NCI-H2029 (cell line): ENCODE measurements around the gene RAB39A.
"Not testable (repeated sequence)": the region's sequence is repeated elsewhere in the genome, so short reads cannot be mapped to it uniquely, and the experiment has no call there.

Experiments used
- DNase-seq: peaks from one replicate; lab custom pipeline; 2025; lab: John Stamatoyannopoulos, UW

RAB39A gene, protein sequence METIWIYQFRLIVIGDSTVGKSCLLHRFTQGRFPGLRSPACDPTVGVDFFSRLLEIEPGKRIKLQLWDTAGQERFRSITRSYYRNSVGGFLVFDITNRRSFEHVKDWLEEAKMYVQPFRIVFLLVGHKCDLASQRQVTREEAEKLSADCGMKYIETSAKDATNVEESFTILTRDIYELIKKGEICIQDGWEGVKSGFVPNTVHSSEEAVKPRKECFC

DNA sequence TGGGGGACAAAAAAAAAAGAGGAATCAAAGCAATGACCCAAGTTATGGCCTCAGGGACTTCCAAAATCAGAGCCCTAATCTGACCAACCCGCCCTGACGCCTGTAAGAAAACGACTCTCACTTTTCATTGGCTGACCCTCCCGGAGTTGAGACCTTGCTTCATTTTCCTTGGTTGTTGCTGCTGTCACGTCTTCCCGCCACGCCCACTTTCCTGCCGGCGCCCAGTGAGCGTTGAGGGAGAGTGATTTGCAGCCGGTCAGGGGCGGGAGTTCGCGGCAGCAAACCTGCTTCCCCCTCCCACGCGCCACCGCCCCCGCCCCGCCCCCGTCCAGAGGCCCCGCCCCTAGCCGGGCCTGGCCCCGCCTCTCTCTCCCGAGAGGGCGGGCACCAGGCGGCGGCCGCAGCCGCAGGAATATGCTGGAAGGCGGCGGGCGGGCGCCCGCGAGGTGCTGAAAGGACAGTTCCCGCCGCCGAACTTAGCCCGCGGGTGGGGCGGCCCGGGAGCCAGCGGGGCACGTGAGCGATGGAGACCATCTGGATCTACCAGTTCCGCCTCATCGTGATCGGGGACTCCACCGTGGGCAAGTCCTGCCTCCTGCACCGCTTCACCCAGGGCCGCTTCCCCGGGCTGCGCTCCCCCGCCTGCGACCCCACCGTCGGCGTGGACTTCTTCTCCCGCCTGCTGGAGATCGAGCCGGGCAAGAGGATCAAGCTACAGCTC lies at the start of gene RAB39A:
TSS of gene RAB39A (plus strand) at position 403 of the 721 bp plus-strand sequence. CDS start at position 524, 121 bp downstream.
- peak; percentile 97 for DNase-seq

DNA sequence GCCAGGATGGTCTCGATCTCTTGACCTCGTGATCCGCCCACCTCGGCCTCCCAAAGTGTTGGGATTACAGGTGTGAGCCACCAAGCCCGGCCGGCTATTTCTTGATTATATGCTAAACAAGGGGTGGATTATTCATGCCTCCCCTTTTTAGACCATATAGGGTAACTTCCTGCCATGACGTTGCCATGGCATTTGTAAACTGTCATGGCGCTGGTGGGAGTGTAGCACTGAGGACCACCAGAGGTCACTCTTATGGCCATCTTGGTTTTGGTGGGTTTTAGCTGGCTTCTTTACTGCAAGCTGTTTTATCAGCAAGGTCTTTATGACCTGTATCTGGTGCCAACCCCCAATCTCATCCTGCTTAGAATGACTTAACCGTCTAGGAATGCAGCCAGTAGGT lies 46.8 kb upstream of the RAB39A start:
- DNase-seq = not testable (repeated sequence)

DNA sequence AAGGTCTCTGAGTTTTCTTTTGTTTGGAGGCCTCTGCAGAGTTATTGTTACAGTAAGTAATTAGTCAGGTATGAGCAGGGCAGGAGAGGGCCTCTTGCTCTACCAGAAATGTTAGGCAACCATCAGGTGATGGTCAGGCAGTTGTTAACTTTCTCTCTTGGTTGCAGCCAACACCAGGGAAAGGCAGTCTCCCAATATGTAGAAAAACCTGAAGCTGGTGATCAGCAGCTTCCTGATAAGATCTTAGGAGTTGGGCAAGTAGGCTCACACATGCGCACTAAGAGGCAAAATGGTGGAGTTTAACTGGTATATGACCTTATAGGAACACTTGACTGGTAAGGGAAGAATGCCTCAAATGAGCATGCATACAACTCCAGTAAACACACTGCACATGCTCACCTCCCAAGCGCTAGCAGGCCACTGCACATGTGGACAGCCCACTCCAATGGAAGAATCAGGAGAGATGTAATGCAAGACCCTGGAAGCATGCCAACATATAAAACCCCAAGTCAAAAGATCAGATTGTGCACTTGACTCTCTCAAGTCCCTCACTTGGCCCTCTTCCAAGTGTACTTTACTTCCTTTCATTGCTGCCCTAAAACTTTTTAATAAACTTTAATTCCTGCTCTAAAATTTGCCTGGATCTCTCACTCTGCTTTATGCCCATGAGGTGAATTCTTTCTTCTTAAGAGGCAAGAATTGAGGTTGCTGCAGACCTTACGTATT lies 46.0 kb upstream of the RAB39A start:
- no peak for DNase-seq

DNA sequence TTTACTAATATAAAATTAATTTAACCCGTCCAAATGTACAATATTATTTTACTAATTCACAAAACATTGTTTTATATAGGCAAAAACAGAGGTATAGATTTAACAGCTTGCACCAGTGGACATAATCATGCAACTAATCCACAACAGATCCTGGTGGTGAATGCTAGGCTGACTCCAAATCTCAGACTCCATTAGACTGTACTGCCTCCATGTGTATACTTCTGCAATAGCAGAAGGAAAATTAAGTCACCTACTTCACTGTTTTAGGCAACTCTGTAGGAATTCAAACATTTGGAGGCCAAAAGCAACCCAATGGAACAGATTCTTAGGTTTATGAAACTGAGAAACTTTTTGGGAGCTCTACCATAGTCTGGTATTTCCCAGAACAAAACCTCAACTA lies 30.0 kb upstream of the RAB39A start:
- DNase-seq = no peak

DNA sequence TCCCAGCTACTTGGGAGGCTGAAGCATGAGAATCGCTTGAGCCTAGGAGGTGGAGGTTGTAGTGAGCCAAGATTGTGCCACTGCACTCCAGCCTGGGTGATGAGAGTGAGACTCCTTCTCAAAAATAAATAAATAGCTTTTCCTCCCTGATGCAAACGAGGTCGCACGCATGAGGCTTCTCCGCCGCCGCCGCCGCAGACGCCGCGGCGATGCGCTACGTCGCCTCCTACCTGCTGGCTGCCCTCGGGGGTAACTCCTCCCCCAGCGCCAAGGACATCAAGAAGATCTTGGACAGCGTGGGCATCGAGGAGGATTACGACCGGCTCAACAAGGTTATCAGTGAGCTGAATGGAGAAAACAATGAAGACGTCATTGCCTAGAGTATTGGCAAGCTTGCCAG lies 20.0 kb upstream of the RAB39A start:
- no peak for DNase-seq

DNA sequence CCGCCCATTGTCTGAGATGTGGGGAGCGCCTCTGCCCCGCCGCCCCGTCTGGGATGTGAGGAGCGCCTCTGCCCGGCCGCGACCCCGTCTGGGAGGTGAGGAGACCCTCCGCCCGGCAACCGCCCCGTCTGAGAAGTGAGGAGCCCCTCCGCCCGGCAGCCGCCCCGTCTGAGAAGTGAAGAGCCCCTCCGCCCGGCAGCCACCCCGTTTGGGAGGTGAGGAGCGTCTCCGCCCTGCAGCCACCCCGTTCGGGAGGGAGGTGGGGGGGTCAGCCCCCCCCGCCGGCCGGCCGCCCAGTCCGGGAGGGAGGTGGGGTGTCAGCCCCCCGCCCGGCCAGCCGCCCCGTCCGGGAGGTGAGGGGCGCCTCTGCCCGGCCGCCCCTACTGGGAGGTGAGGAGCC lies 15.8 kb upstream of the RAB39A start:
- not testable (repeated sequence) for DNase-seq

DNA sequence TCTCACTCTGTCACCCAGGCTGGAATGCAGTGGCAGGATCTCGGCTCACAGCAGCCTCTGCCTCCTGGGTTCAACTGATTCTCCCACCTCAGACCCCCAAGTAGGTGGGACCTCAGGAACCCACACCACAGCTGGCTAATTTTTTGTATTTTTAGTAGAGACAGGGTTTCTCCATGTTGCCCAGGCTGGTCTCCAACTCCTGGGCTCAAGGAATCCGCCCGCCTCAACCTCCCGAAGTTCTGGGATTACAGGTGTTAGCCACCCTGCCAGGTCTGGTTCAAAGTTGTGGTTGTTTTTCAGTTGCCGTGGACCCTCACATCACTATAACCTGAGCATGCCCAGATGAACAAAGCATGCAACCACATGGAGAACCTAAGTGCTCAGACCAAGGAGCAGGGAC lies 13.0 kb upstream of the RAB39A start:
- DNase-seq = no peak

DNA sequence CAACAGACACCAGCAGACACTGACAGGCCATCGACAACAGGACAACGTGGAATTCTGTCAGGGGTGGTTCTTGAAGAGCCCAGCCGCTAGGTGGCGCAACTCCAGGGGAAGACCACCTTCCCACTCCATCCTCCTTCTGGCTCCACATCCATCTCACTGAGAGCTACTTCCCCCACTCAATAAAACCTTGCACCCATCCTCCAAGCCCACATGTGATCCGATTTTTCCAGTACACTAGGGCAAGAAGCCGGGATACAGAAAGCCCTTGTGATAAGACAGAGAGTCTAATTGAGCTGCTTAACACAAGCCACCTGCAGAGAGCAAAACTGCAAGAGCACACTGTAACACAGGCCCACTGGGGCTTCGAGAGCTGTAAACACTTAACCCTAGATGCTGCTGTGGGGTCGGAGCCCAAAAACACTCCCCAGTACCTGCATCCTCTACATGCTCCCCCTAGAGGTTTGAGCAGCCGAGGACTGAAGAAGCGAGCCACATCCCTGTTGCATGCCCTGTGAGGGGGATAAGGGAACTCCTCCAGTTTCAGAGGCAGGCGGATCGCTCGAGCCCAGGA lies 11.5 kb upstream of the RAB39A start:
- DNase-seq = peak; percentile 54

DNA sequence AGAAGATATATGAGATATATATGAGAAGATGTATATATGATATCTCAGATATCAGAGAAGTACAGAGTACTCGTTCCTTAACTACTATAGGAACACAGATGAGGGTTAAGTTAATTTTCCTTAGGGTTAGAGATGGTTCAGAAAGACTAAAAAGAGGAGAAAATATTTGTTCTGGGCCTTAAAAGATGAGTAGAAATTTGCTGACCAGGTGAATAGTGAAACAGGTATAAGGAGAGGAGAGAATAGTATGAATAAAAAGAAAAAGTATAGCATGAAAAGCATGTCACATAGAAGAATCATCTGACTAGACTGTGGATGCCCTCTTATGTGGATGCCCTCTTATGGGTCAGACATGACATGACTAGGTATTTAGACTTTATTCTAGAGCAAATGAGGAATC lies 6.3 kb upstream of the RAB39A start:
- DNase-seq = no peak

DNA sequence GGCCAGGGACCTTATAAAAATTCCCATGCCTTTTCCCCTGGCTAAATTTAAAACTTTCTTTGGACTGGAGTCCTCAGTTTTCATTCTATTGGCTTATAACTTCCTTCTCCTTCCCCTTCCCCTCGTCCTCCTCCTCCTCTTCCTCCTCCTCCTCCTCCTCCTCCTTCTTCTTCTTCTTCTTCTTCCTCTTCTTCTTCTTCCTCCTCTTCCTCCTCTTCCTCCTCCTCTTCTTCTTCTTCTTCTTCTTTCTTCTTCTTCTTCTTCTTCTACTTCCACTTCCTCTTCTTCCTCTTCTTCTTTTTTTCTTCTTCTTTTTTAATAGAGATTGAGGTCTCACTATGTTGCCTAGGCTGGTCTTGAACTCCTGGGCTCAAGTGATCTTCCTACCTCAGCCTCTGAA lies 4.7 kb upstream of the RAB39A start:
- not testable (repeated sequence) for DNase-seq

DNA sequence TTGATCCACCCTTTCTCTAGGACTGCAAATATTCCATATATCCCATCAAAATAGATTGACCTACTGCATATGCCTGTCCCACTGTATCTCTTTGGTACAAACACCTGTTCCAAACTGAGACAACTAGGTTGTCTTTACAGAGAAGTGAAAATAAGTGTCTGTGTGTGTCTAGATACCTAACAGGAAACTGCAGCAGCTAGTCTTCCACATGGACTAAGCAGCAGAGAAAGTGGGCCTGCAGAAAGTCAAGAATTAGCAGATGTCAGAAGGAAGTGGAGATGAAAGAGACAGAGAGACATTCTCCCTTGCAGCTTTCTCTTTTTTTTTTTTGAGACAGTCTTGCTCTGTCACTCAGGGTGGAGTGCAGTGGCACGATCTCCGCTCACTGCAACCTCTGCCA lies 3.9 kb upstream of the RAB39A start:
- no peak for DNase-seq

DNA sequence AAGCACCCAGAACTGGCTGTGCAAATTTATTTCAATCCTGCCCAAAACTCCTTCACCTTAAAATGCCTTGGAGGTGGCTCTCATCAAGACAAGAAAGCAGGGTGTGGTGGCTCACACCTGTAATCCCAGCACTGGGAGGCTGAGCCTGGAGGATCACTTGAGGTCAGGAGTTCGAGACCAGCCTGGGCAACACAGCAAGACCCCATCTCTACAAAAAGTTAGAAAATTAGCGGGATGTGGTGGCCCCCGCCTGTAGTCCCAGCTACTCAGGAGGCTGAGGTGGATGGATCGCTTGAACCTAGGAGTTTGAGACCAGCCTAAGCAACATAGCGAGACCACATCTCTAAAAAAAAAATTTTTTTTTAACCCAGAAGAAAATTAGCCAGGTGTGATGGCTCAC lies 689 bp upstream of the RAB39A start:
- no peak for DNase-seq

DNA sequence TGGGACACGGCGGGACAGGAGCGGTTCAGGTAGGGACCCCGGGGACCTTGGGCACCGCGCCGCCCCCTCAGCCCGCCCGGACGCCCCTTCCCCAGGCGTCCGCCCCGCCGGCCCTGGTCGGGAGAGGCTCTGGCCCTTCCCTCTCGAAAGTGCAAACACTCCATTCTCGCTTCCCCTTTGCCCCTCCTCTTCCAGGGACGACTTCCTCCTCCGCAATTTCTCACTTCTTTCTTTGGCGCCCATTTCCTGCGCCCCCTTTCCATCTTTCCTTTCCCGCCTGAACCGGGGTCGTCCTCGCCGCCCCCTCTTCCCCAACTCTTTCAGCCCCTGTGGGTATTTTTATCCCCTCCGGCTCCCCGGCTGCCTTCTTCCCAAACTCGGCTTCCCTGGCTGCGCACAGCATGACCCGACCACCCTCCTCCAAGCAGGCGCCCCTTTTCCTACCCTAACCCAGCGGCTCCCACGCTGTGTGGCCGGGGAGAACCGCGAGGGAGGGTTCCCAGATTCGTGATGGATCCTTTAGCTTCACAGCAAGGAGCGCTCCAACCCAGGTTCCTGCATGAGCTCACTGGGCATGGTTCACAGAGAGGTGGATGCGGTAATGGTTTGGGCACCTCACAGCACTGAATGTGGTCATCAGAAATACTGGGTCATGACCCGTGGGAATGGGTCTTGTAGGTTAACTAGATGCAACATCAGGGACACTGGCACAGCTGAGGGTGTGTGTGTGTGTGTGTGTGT lies 689 bp downstream of the RAB39A start:
- DNase-seq = peak; percentile 41

DNA sequence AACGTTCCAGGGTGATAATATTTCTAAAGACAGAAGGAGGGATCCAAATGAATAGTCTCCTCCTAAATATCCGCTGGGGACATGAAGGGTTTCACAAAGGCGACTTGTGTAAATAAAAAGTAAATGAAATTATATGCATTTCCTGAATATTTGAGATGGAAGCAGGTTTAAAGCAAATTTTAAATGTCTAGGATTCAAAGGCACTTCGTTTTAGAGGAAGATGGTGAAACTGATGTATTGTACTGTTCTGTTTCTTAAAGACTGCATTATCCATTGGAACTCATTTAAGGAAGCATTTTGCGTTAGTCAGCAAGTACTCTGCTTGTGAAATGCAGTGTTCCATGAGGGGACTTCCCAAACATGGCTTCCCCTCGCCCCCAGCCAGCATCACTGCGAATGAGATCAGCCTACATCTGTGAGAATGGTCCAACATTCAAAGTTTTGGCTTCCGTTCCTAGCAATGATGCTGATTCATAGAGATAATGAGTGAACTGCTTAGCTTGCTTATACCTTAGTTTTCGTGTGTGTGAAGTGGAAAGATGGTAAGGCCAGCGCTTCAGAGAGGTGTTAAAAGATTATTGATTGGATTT lies 1.5 kb downstream of the RAB39A start:
- no peak for DNase-seq

DNA sequence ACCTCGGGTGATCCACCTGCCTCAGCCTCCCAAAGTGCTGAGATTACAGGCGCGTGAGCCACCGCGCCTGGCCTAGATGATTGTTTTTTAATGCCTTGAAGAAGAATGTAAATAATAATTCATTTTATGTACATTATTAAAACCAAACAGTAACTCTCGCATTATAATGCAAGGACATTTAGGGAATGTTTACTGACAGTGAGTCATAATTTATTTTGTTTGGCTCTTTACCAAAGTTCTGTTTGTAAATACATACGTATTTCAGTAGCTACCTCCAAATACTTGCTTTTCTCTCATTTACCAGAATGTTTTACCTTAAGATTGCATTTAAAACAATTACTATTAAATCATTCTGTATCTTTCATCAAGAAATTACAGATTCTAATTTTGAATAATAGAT lies 3.0 kb downstream of the RAB39A start:
- no peak for DNase-seq

DNA sequence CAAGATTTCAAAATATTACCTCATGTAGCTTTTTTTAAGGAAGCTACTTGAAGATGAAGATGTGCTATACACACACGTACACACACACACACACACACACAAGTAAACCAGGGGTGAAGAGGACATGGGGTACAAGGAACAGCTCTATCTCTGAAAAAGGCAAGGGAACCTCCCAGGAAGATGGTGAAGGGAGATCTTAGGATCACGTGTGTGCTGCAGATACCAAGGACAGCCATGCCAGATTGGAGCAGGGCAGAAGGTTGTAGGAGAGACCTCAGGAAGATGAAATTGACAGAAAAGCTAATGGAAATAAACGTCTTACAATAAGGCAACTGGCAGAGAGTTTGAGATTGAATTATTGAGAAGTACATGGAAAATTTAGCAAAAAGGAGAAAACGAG lies 19.7 kb downstream of the RAB39A start:
- DNase-seq = no peak

DNA sequence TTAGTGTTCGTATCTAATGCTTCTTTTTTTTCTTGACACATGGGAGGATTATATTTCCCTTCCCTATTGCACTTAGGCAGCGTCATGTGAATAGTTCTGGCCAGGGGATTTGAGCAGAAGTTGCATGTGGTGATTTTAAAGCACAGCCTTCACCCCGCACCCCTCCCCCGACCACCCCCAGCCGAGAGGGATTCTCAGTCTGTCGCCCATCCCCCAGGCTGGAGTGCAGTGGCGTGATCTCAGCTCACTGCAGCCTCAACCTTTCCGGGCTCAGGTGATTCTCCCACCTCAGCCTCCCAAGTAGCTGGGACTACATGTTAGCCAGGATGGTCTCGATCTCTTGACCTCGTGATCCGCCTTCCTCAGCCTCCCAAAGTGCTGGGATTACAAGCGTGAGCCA lies 20.1 kb downstream of the RAB39A start:
- DNase-seq = not testable (repeated sequence)

DNA sequence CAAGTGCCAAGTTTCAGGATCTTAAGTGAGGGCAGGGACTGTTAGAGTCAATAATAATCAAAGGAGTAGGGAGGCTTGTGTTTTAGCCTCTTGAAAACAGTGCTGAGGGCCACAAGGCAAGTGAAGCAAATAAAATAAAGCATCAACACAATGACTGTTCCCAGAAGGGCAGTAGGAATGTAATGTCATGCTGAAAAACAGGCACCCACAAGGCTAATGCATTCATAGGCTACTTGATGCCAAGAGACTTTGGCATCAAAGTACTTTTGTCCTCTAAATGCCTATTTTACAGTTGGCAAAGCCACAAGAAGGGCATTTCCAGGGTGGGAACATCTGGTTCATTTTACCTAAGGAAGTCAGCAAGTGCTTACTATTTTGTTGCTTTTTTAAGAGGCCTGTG lies 22.9 kb downstream of the RAB39A start:
- DNase-seq = no peak

DNA sequence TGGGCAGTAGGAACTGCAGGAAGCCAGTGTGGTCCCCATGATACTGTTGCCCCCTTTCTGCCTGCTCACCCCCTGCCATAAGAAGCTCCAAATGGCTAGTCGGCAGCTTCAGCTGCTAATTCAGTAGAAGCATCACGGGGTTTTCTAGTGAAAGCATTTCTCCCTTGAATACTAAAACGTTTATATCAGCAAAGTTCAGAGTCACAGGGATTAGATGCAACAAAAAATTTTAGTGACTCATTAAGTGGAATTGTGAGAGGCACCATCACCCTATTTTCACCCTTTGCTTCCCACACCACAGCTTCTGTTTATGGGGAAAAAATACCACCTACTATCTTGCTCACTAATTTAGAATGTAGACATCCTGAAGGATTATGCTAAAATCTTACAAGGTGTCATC lies 25.2 kb downstream of the RAB39A start:
- DNase-seq = no peak

DNA sequence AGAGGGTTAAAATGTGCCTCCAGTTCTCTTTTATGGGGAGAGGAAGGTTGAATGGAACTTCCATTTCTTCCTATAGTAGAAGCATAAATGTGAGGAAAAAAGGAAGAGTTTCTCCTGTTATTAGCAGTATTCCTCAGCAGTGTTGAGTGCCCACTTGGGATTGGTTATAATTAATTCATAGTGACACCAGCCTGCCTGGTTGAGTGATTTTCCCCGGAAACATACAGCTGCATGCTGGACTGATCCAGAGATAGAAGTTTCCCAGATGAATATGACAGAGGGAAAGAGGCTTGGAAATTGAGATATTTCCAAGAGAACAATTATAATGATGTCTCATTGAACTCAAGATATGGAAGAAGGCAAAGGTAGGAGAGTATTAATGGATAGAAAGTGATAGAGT lies 28.3 kb downstream of the RAB39A start:
- DNase-seq = no peak

DNA sequence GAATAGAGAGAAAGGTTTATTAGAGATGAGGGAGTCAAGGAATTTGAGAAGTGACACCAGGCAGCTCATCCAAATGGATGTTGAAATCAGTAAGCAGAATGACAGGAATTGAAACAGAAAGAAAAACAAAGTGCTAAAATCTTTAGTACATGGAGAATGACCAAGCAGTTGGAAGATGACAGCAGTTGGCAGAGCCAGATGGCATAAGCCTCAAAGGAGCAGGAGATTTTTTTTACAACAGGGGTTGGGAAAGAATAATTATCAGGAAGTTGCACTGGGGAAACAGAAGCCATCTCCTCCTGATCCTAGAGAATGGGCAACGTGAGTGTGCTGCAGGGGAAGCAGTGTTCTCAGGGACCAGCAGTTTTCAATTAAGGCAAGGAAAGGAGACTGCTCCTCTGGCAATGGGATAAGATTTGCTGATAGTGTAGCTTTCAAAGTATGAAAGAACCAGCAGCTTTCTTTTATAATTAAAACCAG lies 28.9 kb downstream of the RAB39A start:
- no peak for DNase-seq

DNA sequence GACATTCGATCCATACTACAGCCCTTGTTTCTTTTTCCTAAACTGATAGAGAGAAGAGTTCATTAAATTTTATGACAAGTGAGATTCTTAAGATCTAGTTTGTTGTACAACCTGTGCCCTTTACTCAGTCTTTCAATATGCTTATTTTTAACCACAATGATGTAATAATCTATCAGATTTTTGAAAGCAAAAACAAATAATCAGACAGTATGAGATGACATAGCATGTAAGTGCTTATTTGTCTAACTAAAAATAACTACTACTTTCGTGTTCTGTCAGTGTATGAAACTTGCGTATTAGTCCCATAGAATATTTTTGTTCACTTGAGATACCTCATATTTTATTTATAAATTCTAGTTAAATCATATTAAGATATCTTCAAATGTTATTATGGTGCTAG lies 33.2 kb downstream of the RAB39A start:
- no peak for DNase-seq
